GM12878 (cell line): ENCODE measurements around the gene HEBP2. TPM values are rescaled to one million over a fixed set of nuclear protein-coding genes. Genes with fewer than 3 reads are reported as not detected.

Experiments used
- BRCA1 ChIP-seq: IDR thresholded peaks from 2 replicates; pipeline ENCODE4 v1.6.1; 2011; ENCODE audit warnings: low read depth, low read length, improper control_type of control experiment
- ETV6 ChIP-seq, 2 experiments: fragments of 450-650 bp in 1 of 2; IDR thresholded peaks in 1 of 2; conservative IDR thresholded peaks in 1 of 2; 2 replicates each; pipeline ENCODE4 v1.6.1; 2014; ENCODE audit warnings: antibody characterized with exemption in 1 of 2, borderline replicate concordance in 1 of 2, low read depth in 1 of 2, mild to moderate bottlenecking in 1 of 2, moderate library complexity in 1 of 2
- FOXK2 ChIP-seq: fragments of 450-650 bp; IDR thresholded peaks from 2 replicates; pipeline ENCODE4 v1.6.1; 2017; ENCODE audit warnings: mild to moderate bottlenecking, moderate library complexity
- KAT2A ChIP-seq: conservative IDR thresholded peaks from 2 replicates; pipeline ENCODE4 v1.6.1; 2011; ENCODE audit warnings: low read depth, low read length; ENCODE audit not compliant: control insufficient read depth
- LARP7 ChIP-seq: fragments of 450-650 bp; IDR thresholded peaks from 2 replicates; pipeline ENCODE4 v1.6.1; 2017; ENCODE audit warnings: mild to moderate bottlenecking
- MXI1 ChIP-seq: fragments of 150-350 bp; IDR thresholded peaks from 2 replicates; pipeline ENCODE4 v1.6.1; 2011; ENCODE audit warnings: low read depth, mild to moderate bottlenecking, inconsistent platforms, low read length, improper control_type of control experiment
- NFYA ChIP-seq: IDR thresholded peaks from 2 replicates; pipeline ENCODE4 v1.6.1; 2011; ENCODE audit warnings: low read depth, mild to moderate bottlenecking, low read length, improper control_type of control experiment, borderline replicate concordance
- NFYB ChIP-seq: IDR thresholded peaks from 2 replicates; pipeline ENCODE4 v1.6.1; 2011; ENCODE audit warnings: low read depth, mild to moderate bottlenecking, low read length, improper control_type of control experiment, moderate library complexity; ENCODE audit not compliant: insufficient read depth
- NR2F1 ChIP-seq: fragments of 450-650 bp; conservative IDR thresholded peaks from 2 replicates; pipeline ENCODE4 v1.6.1; 2017; ENCODE audit warnings: mild to moderate bottlenecking
- PML ChIP-seq: IDR thresholded peaks from 2 replicates; pipeline ENCODE4 v1.6.1; 2012; ENCODE audit warnings: low read length, inconsistent platforms
- STAT1 ChIP-seq: fragments of 450-650 bp; conservative IDR thresholded peaks from 2 replicates; pipeline ENCODE4 v1.6.1; 2014; ENCODE audit warnings: antibody characterized with exemption, mild to moderate bottlenecking
- SUZ12 ChIP-seq: fragments of 200-600 bp; sonication (generic); IDR thresholded peaks from one replicate; pipeline ENCODE4 v1.6.1; 2018; ENCODE audit warnings: antibody characterized with exemption, mild to moderate bottlenecking; ENCODE audit not compliant: unreplicated experiment
- TAF1 ChIP-seq: IDR thresholded peaks from 2 replicates; pipeline ENCODE4 v1.6.1; 2011; ENCODE audit warnings: mild to moderate bottlenecking, low read depth, low read length, borderline replicate concordance
- TCF12 ChIP-seq: IDR thresholded peaks from 2 replicates; pipeline ENCODE4 v1.6.1; 2011; ENCODE audit warnings: low read depth, mild to moderate bottlenecking, low read length
- ZNF207 ChIP-seq: fragments of 450-650 bp; IDR thresholded peaks from 2 replicates; pipeline ENCODE4 v1.6.1; 2014; ENCODE audit warnings: antibody characterized with exemption, mild to moderate bottlenecking, borderline replicate concordance
- ZNF217 ChIP-seq: fragments of 450-650 bp; IDR thresholded peaks from 2 replicates; pipeline ENCODE4 v1.6.1; 2017; ENCODE audit warnings: antibody characterized with exemption, mild to moderate bottlenecking
- ZNF24 ChIP-seq: fragments of 450-650 bp; IDR thresholded peaks from 2 replicates; pipeline ENCODE4 v1.6.1; 2017; ENCODE audit warnings: antibody characterized with exemption, mild to moderate bottlenecking
- polyA plus RNA-seq, 11 experiments: library from polyadenylated mRNA; depleted of rRNA in 4 of 11; unstranded in 6 of 11; stranded (reverse) in 5 of 11; fragments of >200 nt; fragmentation: Nextera tagmentation in 4 of 11; fragmentation: Illumina TruSeq in 1 of 11; extraction: Ambion mirVana in 4 of 11; extraction: Trizol in 1 of 11; gene quantifications; 1 replicate in 1 of 11; 2 replicates in 10 of 11; pipeline versions ENCODE4 v1.2.1 to v1.2.3, GENCODE V29; 2011 to 2016; ENCODE audit warnings: inconsistent platforms in 2 of 11, missing spikeins in 2 of 11, low read depth in 1 of 11
- total RNA-seq, 4 experiments: library from RNA; depleted of rRNA in 3 of 4; stranded (reverse); fragments of >200 nt in 3 of 4; fragmentation: Illumina TruSeq in 1 of 4; extraction: Trizol in 1 of 4; gene quantifications; 2 replicates each; pipeline versions ENCODE4 v1.2.1 to v1.2.3, GENCODE V29; 2013 to 2021
- TF ChIP-seq, protein P1 (sequence below): IDR thresholded peaks from 2 replicates; pipeline ENCODE4 v1.6.1; 2011; ENCODE audit warnings: low read depth, low read length, improper control_type of control experiment, borderline replicate concordance
- TF ChIP-seq, protein P2 (sequence below): fragments of 450-650 bp; IDR thresholded peaks from 2 replicates; pipeline ENCODE4 v1.6.1; 2018; ENCODE audit warnings: borderline replicate concordance, mild to moderate bottlenecking; ENCODE audit not compliant: partially characterized antibody
- TF ChIP-seq, protein P3 (sequence below): fragments of 450-650 bp; formaldehyde crosslinking; IDR thresholded peaks from 2 replicates; pipeline ENCODE4 v1.4.0; 2020; ENCODE audit warnings: mild to moderate bottlenecking, moderate library complexity
- TF ChIP-seq, protein P4 (sequence below): fragments of 450-650 bp; IDR thresholded peaks from 2 replicates; pipeline ENCODE4 v1.6.1; 2017; ENCODE audit warnings: borderline replicate concordance
- TF ChIP-seq, protein P5 (sequence below): IDR thresholded peaks from 2 replicates; pipeline ENCODE4 v1.6.1; 2011; ENCODE audit warnings: low read depth, mild to moderate bottlenecking, low read length, moderate library complexity, borderline replicate concordance; ENCODE audit errors: extremely low read depth

Gene HEBP2
- total and polyA plus RNA-seq, 10 of the 15 experiments (the other 5 are each of a cell fraction or from before 2014, with no cell fraction given), result 3.8 to 41.8 (median 16.9) TPM

DNA sequence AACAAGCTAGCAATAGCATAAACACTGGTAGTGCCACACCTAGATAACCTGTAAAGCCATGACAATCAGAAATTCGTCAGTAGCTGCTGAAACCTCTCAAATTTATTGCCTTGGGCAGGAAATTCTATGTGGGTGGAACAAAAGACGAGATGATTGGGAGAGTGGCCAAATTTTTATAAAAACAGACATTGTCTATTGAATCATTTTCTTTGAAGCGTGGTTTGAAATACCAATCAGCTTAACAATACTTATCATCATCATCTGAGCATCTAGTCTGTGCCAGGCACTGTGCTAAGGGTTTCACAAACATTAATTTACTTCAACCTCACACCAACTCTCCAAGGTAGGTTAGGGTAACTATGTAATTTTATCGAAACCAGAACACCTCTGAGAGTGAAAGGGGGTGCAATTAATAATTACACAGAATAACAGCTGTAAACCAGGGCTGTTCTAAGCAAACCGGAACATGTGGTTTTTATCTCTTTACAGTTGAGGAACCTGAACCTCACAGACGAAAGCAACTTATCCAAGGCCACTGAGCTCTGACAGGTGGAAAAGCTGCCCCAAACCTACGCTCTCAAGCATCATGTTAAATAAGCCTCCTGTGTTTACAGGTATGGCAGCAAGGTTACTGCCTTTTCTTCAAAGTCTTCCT is 51.9 kb downstream of the HEBP2 start (continued):
- no peak for TF ChIP-seq NFYA
- no peak for TF ChIP-seq ZNF24
- TF ChIP-seq LARP7, result no peak
- TF ChIP-seq NR2F1, result peak; percentile 62; the same call in 1 of the 2 replicates
- TF ChIP-seq TCF12, result peak; percentile 79
- TF ChIP-seq, protein P1, sequence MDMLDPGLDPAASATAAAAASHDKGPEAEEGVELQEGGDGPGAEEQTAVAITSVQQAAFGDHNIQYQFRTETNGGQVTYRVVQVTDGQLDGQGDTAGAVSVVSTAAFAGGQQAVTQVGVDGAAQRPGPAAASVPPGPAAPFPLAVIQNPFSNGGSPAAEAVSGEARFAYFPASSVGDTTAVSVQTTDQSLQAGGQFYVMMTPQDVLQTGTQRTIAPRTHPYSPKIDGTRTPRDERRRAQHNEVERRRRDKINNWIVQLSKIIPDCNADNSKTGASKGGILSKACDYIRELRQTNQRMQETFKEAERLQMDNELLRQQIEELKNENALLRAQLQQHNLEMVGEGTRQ, result no peak
- no peak for TF ChIP-seq TAF1
- TF ChIP-seq, protein P2, sequence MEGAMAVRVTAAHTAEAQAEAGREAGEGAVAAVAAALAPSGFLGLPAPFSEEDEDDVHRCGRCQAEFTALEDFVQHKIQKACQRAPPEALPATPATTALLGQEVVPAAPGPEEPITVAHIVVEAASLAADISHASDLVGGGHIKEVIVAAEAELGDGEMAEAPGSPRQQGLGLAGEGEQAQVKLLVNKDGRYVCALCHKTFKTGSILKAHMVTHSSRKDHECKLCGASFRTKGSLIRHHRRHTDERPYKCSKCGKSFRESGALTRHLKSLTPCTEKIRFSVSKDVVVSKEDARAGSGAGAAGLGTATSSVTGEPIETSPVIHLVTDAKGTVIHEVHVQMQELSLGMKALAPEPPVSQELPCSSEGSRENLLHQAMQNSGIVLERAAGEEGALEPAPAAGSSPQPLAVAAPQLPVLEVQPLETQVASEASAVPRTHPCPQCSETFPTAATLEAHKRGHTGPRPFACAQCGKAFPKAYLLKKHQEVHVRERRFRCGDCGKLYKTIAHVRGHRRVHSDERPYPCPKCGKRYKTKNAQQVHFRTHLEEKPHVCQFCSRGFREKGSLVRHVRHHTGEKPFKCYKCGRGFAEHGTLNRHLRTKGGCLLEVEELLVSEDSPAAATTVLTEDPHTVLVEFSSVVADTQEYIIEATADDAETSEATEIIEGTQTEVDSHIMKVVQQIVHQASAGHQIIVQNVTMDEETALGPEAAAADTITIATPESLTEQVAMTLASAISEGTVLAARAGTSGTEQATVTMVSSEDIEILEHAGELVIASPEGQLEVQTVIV, result no peak
- TF ChIP-seq MXI1, result no peak
- TF ChIP-seq, protein P3, sequence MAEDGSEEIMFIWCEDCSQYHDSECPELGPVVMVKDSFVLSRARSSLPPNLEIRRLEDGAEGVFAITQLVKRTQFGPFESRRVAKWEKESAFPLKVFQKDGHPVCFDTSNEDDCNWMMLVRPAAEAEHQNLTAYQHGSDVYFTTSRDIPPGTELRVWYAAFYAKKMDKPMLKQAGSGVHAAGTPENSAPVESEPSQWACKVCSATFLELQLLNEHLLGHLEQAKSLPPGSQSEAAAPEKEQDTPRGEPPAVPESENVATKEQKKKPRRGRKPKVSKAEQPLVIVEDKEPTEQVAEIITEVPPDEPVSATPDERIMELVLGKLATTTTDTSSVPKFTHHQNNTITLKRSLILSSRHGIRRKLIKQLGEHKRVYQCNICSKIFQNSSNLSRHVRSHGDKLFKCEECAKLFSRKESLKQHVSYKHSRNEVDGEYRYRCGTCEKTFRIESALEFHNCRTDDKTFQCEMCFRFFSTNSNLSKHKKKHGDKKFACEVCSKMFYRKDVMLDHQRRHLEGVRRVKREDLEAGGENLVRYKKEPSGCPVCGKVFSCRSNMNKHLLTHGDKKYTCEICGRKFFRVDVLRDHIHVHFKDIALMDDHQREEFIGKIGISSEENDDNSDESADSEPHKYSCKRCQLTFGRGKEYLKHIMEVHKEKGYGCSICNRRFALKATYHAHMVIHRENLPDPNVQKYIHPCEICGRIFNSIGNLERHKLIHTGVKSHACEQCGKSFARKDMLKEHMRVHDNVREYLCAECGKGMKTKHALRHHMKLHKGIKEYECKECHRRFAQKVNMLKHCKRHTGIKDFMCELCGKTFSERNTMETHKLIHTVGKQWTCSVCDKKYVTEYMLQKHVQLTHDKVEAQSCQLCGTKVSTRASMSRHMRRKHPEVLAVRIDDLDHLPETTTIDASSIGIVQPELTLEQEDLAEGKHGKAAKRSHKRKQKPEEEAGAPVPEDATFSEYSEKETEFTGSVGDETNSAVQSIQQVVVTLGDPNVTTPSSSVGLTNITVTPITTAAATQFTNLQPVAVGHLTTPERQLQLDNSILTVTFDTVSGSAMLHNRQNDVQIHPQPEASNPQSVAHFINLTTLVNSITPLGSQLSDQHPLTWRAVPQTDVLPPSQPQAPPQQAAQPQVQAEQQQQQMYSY (CRISPR knock-in tag), result no peak
- TF ChIP-seq, protein P4, sequence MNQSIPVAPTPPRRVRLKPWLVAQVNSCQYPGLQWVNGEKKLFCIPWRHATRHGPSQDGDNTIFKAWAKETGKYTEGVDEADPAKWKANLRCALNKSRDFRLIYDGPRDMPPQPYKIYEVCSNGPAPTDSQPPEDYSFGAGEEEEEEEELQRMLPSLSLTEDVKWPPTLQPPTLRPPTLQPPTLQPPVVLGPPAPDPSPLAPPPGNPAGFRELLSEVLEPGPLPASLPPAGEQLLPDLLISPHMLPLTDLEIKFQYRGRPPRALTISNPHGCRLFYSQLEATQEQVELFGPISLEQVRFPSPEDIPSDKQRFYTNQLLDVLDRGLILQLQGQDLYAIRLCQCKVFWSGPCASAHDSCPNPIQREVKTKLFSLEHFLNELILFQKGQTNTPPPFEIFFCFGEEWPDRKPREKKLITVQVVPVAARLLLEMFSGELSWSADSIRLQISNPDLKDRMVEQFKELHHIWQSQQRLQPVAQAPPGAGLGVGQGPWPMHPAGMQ, result no peak
- no peak for TF ChIP-seq KAT2A
- no peak for TF ChIP-seq STAT1
- TF ChIP-seq ETV6 (conservative IDR thresholded peaks at IDR 0.05 in 1 of 2, IDR thresholded peaks at IDR 0.05 in 1 of 2; ENCODE audit: borderline replicate concordance in 1 of 2, low read depth in 1 of 2), result no peak
- no peak for TF ChIP-seq PML
- peak; percentile 76; the same call in 1 of the 2 replicates for TF ChIP-seq ZNF217
- no peak for TF ChIP-seq FOXK2
- TF ChIP-seq, protein P5, sequence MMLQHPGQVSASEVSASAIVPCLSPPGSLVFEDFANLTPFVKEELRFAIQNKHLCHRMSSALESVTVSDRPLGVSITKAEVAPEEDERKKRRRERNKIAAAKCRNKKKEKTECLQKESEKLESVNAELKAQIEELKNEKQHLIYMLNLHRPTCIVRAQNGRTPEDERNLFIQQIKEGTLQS, result no peak
- TF ChIP-seq SUZ12, result no peak
- no peak for TF ChIP-seq BRCA1
- TF ChIP-seq ZNF207, result no peak
- peak; percentile 63; the same call in 1 of the 2 replicates for TF ChIP-seq NFYB
